ENCODE results near the gene LRFN3.

Gene LRFN3

GRCh38 chr19:35939307-35940077, 3.3 kb downstream of the LRFN3 start:
- no peak for DNase-seq (ENCODE audit: low read depth)
- H3K4me3 ChIP-seq (replicated peaks; ENCODE audit: low read depth, low read length), result no peak overlapping the region
- no peak for TF ChIP-seq CTCF (IDR thresholded peaks at IDR 0.05; ENCODE audit: low read length, missing control alignments)

GRCh38 chr19:35940078-35940775, 4.1 kb downstream of the LRFN3 start:
- TF ChIP-seq CTCF (IDR thresholded peaks at IDR 0.05; ENCODE audit: low read length, missing control alignments), result no peak
- no peak for DNase-seq (ENCODE audit: low read depth)
- H3K4me3 ChIP-seq (replicated peaks; ENCODE audit: low read depth, low read length), result no peak overlapping the region

GRCh38 chr19:35940839-35941238, 4.7 kb downstream of the LRFN3 start:
- DNase-seq (ENCODE audit: low read depth), result no peak
- H3K4me3 ChIP-seq (replicated peaks; ENCODE audit: low read depth, low read length), result no peak overlapping the region
- no peak for TF ChIP-seq CTCF (IDR thresholded peaks at IDR 0.05; ENCODE audit: low read length, missing control alignments)

- TF ChIP-seq CTCF (IDR thresholded peaks at IDR 0.05; ENCODE audit: low read length, missing control alignments), result no peak
- no peak for DNase-seq (ENCODE audit: low read depth)
- no peak overlapping the region for H3K4me3 ChIP-seq (replicated peaks; ENCODE audit: low read depth, low read length)
These were observed 6.1 kb downstream of the LRFN3 start for GRCh38 chr19:35942235-35942634.

- no peak for TF ChIP-seq CTCF (IDR thresholded peaks at IDR 0.05; ENCODE audit: low read length, missing control alignments)
- no peak overlapping the region for H3K4me3 ChIP-seq (replicated peaks; ENCODE audit: low read depth, low read length)
- DNase-seq (ENCODE audit: low read depth), result no peak
These were observed 7.4 kb downstream of the LRFN3 start for GRCh38 chr19:35943321-35944301.

- no peak for DNase-seq (ENCODE audit: low read depth)
- no peak overlapping the region for H3K4me3 ChIP-seq (replicated peaks; ENCODE audit: low read depth, low read length)
- no peak for TF ChIP-seq CTCF (IDR thresholded peaks at IDR 0.05; ENCODE audit: low read length, missing control alignments)
These were observed 8.4 kb downstream of the LRFN3 start for GRCh38 chr19:35944556-35944955.
